Sigmoid colon (tissue), 7 donors: ENCODE results near the gene DACH1. TPM values are rescaled to one million over a fixed set of nuclear protein-coding genes. Genes with fewer than 3 reads are reported as not detected.

Source experiments
- DNase-seq: peaks from one replicate; pipeline ENCODE4 v3.0.0-alpha.2; 2019
- H3K27ac ChIP-seq, 4 donors: fragments of 200-600 bp; sonication (generic); one replicate each; pipeline ENCODE4 v1.5.1; 2016 to 2019; ENCODE audit warnings: mild to moderate bottlenecking in 1 of 4
- H3K27me3 ChIP-seq, 3 donors: fragments of 200-600 bp; sonication (generic); one replicate each; pipeline ENCODE4 v1.5.1; 2019; ENCODE audit warnings: mild to moderate bottlenecking in 1 of 3
- H3K36me3 ChIP-seq, 4 donors: fragments of 200-600 bp; sonication (generic); one replicate each; pipeline ENCODE4 v1.5.1; 2016 to 2019
- H3K4me1 ChIP-seq, 4 donors: fragments of 200-600 bp; sonication (generic); one replicate each; pipeline ENCODE4 v1.5.1; 2017 to 2019
- H3K4me3 ChIP-seq, 4 donors: fragments of 200-600 bp; sonication (generic); one replicate each; pipeline ENCODE4 v1.5.1; 2017 to 2019; ENCODE audit warnings: mild to moderate bottlenecking in 2 of 4, moderate library complexity in 1 of 4
- H3K9me3 ChIP-seq, 4 donors: fragments of 200-600 bp in 3 of 4; sonication (generic) in 3 of 4; one replicate each; pipeline versions ENCODE4 v1.5.1 to v1.6.1; 2013 to 2019
- EP300 ChIP-seq, 4 donors: sonication (generic); formaldehyde crosslinking; IDR thresholded peaks; one replicate each; pipeline ENCODE4 v1.6.1; 2017; ENCODE audit warnings: antibody characterized with exemption in 4 of 4
- POLR2A ChIP-seq, 2 donors: fragments of 450-650 bp; IDR thresholded peaks; one replicate each; pipeline ENCODE4 v1.6.1; 2016; ENCODE audit warnings: antibody characterized with exemption in 2 of 2, mild to moderate bottlenecking in 2 of 2, moderate library complexity in 2 of 2
- POLR2AphosphoS5 ChIP-seq, 4 donors: sonication (generic); formaldehyde crosslinking; IDR thresholded peaks; one replicate each; pipeline ENCODE4 v1.6.1; 2017; ENCODE audit warnings: antibody characterized with exemption in 4 of 4
- WGBS, 2 donors: extraction: QIAGEN DNeasy Blood & Tissue Kit; methylation state at CpG; one replicate each; pipeline ENCODE4 v1.1.7; 2013; 5-methylcytosine and 5-hydroxymethylcytosine counted together
- intact Hi-C: fragments of 100-400 bp; cut with DNase I; formaldehyde crosslinking; loops from one replicate; pipeline ENCODE4 v1.15.1; 2023
- polyA plus RNA-seq, 3 donors: library from polyadenylated mRNA; stranded (reverse); fragments of 200-250 nt; gene quantifications; one replicate each; pipeline ENCODE4 v1.2.3, GENCODE V29; 2013
- total RNA-seq, 4 donors: library from RNA; depleted of rRNA; stranded (reverse); fragments of >200 nt; gene quantifications; one replicate each; pipeline ENCODE4 v1.1.0, GENCODE V29; 2016
- TF ChIP-seq, protein P1 (sequence below), 4 experiments: fragments of 450-650 bp in 3 of 4; fragments of 200-600 bp in 1 of 4; IDR thresholded peaks; one replicate each; pipeline ENCODE4 v1.5.1; 2016 to 2019; ENCODE audit warnings: antibody characterized with exemption in 4 of 4, mild to moderate bottlenecking in 3 of 4, moderate library complexity in 2 of 4
- donor health status: healthy with polysubstance abuse.
- donor health status: Bipolar disorder and iron deficiency.
- donor health status: healthy.

DACH1 gene
- total and polyA plus RNA-seq, 7 donors = 0.49 to 1.9 (median 1.6) TPM

DNA sequence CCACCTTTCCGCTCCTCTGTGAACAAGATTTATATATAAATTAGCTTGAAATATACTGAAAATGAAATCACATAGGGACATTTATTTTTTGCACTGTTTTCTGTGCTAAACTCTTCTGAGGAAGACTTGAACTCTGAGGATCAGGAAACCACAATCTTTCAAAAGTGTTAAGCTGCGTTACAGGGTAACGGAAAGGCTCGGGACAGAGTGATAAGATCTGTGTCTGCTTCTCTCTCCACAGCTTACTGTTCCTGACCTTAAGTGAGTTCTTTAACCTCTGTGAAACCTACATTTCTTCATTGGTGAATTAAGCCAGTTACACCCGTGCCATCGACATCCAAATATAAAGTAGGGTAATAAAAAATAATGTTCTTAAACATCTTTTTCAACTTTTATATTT, 38.9 kb downstream of the DACH1 start:
- H3K4me3 ChIP-seq = no peak overlapping the region
- 48 to 82% methylated on average over 6 of the region's 6 CpGs for WGBS, 2 donors

DNA sequence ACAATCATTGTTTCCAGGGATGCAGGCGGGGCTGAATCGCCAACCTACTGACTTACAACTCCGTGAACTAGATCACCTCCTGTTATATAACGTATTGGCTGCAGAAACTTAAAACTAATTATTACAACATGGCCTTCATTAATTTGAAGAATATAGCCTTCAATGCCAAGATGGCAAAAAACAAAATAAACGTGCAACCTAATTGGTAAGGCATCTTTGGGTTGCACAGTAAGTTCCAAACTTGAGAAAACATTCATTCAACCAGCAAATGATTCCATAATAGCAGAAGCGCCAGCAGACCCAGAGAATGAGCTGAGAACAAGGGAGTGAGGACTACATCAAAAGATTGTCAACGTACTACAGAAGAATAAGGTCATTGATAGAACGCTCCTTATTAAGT, 39.8 kb downstream of the DACH1 start:
- Histone ChIP-seq H3K27ac (no peak overlapping the region), H3K4me1 (no peaks in the 10 kb centered on the region), H3K36me3 (no peaks in the 10 kb centered on the region), H3K27me3 (no peaks in the 10 kb centered on the region), H3K9me3 (no peaks in the 10 kb centered on the region), H3K4me3 (no peak overlapping the region)
- TF ChIP-seq POLR2A (IDR thresholded peaks at IDR 0.05) = no peak
- TF ChIP-seq, protein P1, sequence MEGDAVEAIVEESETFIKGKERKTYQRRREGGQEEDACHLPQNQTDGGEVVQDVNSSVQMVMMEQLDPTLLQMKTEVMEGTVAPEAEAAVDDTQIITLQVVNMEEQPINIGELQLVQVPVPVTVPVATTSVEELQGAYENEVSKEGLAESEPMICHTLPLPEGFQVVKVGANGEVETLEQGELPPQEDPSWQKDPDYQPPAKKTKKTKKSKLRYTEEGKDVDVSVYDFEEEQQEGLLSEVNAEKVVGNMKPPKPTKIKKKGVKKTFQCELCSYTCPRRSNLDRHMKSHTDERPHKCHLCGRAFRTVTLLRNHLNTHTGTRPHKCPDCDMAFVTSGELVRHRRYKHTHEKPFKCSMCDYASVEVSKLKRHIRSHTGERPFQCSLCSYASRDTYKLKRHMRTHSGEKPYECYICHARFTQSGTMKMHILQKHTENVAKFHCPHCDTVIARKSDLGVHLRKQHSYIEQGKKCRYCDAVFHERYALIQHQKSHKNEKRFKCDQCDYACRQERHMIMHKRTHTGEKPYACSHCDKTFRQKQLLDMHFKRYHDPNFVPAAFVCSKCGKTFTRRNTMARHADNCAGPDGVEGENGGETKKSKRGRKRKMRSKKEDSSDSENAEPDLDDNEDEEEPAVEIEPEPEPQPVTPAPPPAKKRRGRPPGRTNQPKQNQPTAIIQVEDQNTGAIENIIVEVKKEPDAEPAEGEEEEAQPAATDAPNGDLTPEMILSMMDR (IDR thresholded peaks at IDR 0.05) = no peak
- no peak for TF ChIP-seq EP300 (IDR thresholded peaks at IDR 0.05)
- no peak for TF ChIP-seq POLR2AphosphoS5 (IDR thresholded peaks at IDR 0.05)
- WGBS, 2 donors = 74 to 87% methylated on average over 8 of the region's 8 CpGs
- DNase-seq = no peak
- intact Hi-C loops = no loop called here

More for the DNA sequence above, 38.9 kb downstream of the DACH1 start:
- TF ChIP-seq EP300 (IDR thresholded peaks at IDR 0.05) (no peak), POLR2AphosphoS5 (IDR thresholded peaks at IDR 0.05) (no peak), POLR2A (IDR thresholded peaks at IDR 0.05) (no peak)
- TF ChIP-seq, protein P1 (IDR thresholded peaks at IDR 0.05) = no peak
- intact Hi-C loops = no loop called here
- DNase-seq = no peak
- no peaks in the 10 kb centered on the region for H3K9me3 ChIP-seq
- H3K27ac ChIP-seq = no peak overlapping the region
- no peaks in the 10 kb centered on the region for H3K4me1 ChIP-seq
- H3K27me3 ChIP-seq = no peaks in the 10 kb centered on the region
- no peaks in the 10 kb centered on the region for H3K36me3 ChIP-seq

DNA sequence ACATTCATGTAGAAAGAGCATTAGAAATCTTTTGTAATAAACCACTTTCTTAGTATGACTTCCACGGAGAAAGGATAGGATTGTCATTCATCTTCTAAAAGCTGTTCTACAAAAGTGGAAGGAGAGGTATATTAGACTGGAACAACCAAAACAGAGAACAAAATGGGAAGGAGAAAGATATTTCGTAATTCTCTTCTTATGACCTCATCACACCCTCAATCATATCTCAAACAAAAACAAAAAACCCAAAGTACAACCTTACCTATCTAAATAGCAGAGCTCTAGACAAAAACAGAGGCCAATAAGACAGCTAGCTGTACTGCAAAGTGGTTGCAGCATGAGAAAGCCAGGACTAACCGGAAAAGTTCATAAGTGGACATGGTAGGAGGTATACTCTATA, 46.3 kb downstream of the DACH1 start:
- 84 to 93% methylated on average over 3 of the region's 3 CpGs for WGBS, 2 donors
- no peaks in the 10 kb centered on the region for H3K9me3 ChIP-seq
- no peak for DNase-seq
- no peak overlapping the region for H3K27ac ChIP-seq
- intact Hi-C loops = no loop called here
- H3K36me3 ChIP-seq = no peaks in the 10 kb centered on the region
- H3K27me3 ChIP-seq = no peaks in the 10 kb centered on the region
- H3K4me3 ChIP-seq = no peak overlapping the region
- no peaks in the 10 kb centered on the region for H3K4me1 ChIP-seq
- TF ChIP-seq, protein P1 (IDR thresholded peaks at IDR 0.05) = no peak
- TF ChIP-seq POLR2AphosphoS5 (IDR thresholded peaks at IDR 0.05) (no peak), EP300 (IDR thresholded peaks at IDR 0.05) (no peak), POLR2A (IDR thresholded peaks at IDR 0.05) (no peak)

DNA sequence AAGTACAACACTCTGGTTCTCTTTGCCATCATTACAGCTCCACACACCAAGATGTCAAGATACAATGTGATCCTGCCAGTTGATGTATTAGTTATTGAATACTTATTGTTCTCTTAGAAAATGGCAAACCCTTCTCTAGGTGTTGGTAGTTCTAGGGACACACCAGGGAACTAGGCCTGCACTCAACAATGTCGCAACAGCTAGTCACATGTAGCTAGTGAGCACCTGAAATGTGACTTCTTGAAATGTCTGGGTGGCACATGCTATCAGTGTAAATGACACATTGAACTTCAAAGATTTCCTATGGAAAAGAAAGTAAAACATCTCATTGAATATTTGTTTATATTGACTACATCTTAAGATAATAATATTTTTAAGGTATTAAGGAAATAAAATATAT, 49.7 kb downstream of the DACH1 start:
- no peaks in the 10 kb centered on the region for H3K36me3 ChIP-seq
- intact Hi-C loops = no loop called here
- H3K27ac ChIP-seq = no peak overlapping the region
- WGBS, 2 donors = 94 to 97% methylated on average over 1 of the region's 1 CpG
- no peak overlapping the region for H3K4me3 ChIP-seq
- TF ChIP-seq POLR2AphosphoS5 (IDR thresholded peaks at IDR 0.05) (no peak), POLR2A (IDR thresholded peaks at IDR 0.05) (no peak), EP300 (IDR thresholded peaks at IDR 0.05) (no peak)
- TF ChIP-seq, protein P1 (IDR thresholded peaks at IDR 0.05) = no peak
- DNase-seq = no peak
- H3K9me3 ChIP-seq = no peaks in the 10 kb centered on the region
- no peaks in the 10 kb centered on the region for H3K4me1 ChIP-seq
- H3K27me3 ChIP-seq = no peaks in the 10 kb centered on the region

DNA sequence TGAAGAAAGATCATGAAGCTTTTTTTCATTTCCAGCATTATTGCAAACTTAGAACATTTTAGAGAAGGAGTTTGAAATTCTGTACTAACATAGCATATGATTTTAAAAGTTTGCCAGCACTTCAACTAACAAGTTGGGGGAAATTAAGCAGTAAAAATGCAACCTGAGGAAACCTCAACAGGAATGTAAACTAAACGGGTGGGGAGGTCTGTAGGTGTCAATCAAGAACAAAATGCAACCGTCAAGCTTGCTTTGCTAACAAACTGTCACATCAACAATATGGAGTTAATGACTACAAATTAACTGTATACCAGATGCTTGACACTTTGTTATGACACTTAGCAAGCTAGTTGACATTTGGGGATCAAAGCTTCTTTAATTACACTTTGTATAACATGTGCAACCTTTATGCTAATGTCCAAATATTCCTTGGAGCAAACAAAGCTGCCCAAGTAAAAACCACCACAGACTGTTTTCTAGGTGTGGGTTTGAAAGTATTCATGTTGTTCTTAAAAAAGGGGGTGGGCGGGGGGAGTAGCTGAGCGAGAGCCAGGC, 52.1 kb downstream of the DACH1 start:
- TF ChIP-seq POLR2A (IDR thresholded peaks at IDR 0.05) (no peak), EP300 (IDR thresholded peaks at IDR 0.05) (no peak), POLR2AphosphoS5 (IDR thresholded peaks at IDR 0.05) (no peak)
- TF ChIP-seq, protein P1 (IDR thresholded peaks at IDR 0.05) = no peak
- Histone ChIP-seq H3K27me3 (no peaks in the 10 kb centered on the region), H3K4me1 (no peaks in the 10 kb centered on the region), H3K9me3 (no peaks in the 10 kb centered on the region), H3K4me3 (no peak overlapping the region), H3K27ac (no peak overlapping the region), H3K36me3 (no peaks in the 10 kb centered on the region)
- DNase-seq = no peak
- 44 to 48% methylated on average over 4 of the region's 4 CpGs for WGBS, 2 donors
- intact Hi-C loops = no loop called here
